Measurements from ENCODE around the gene COL4A5. TPM values are rescaled to one million over a fixed set of nuclear protein-coding genes. Genes with fewer than 3 reads are reported as not detected.

COL4A5 gene
- total RNA-seq, 4 donors from 2014 or later = 43.2 to 338 (median 127) TPM

GRCh38 chrX:108417257-108417656 lies 22.4 kb upstream of the COL4A5 start:
- no peaks in the 10 kb centered on the region for H3K9me3 ChIP-seq
- DNase-seq = no peak
- no peak overlapping the region for H3K27ac ChIP-seq
- TF ChIP-seq POLR2A (IDR thresholded peaks at IDR 0.05) (no peak), CTCF (IDR thresholded peaks at IDR 0.05) (no peak)
- no peaks in the 10 kb centered on the region for H3K4me1 ChIP-seq
- no peak overlapping the region for H3K4me3 ChIP-seq
- intact Hi-C loops (cut with DNase I; ENCODE audit: low total_unique reads) = no loop called here
- no peaks in the 10 kb centered on the region for H3K36me3 ChIP-seq
- no peaks in the 10 kb centered on the region for H3K27me3 ChIP-seq

GRCh38 chrX:108419401-108419800 lies 20.2 kb upstream of the COL4A5 start:
- H3K4me1 ChIP-seq = no peaks in the 10 kb centered on the region
- no peaks in the 10 kb centered on the region for H3K36me3 ChIP-seq
- intact Hi-C loops (cut with DNase I; ENCODE audit: low total_unique reads) = no loop called here
- H3K27me3 ChIP-seq = no peaks in the 10 kb centered on the region
- TF ChIP-seq CTCF (IDR thresholded peaks at IDR 0.05) (no peak), POLR2A (IDR thresholded peaks at IDR 0.05) (no peak)
- no peak for DNase-seq
- no peaks in the 10 kb centered on the region for H3K9me3 ChIP-seq
- no peak overlapping the region for H3K27ac ChIP-seq
- H3K4me3 ChIP-seq = no peak overlapping the region

GRCh38 chrX:108420481-108420880 lies 19.2 kb upstream of the COL4A5 start:
- Histone ChIP-seq H3K4me1 (no peaks in the 10 kb centered on the region), H3K4me3 (no peak overlapping the region), H3K27me3 (no peaks in the 10 kb centered on the region), H3K27ac (no peak overlapping the region), H3K36me3 (no peaks in the 10 kb centered on the region), H3K9me3 (no peaks in the 10 kb centered on the region)
- intact Hi-C loops (cut with DNase I; ENCODE audit: low total_unique reads) = no loop called here
- DNase-seq = no peak
- TF ChIP-seq POLR2A (IDR thresholded peaks at IDR 0.05) = no peak
- TF ChIP-seq CTCF (IDR thresholded peaks at IDR 0.05) = no peak

GRCh38 chrX:108426262-108426661 lies 13.4 kb upstream of the COL4A5 start:
- Histone ChIP-seq H3K9me3 (no peaks in the 10 kb centered on the region), H3K4me1 (no peaks in the 10 kb centered on the region), H3K27ac (peak overlapping the region; percentile 48 to 59), H3K27me3 (no peaks in the 10 kb centered on the region), H3K36me3 (no peaks in the 10 kb centered on the region), H3K4me3 (no peak overlapping the region)
- no peak for DNase-seq
- TF ChIP-seq POLR2A (IDR thresholded peaks at IDR 0.05) = no peak
- TF ChIP-seq CTCF (IDR thresholded peaks at IDR 0.05) = no peak
- intact Hi-C loops (cut with DNase I; ENCODE audit: low total_unique reads) = no loop called here

- Histone ChIP-seq H3K27me3 (peaks cover 0 to 6% of the 10 kb centered on the region in 2 donors), H3K36me3 (no peaks in the 10 kb centered on the region), H3K27ac (no peak overlapping the region), H3K4me1 (no peaks in the 10 kb centered on the region), H3K4me3 (no peak overlapping the region), H3K9me3 (no peaks in the 10 kb centered on the region)
- no peak for TF ChIP-seq CTCF (IDR thresholded peaks at IDR 0.05)
- no peak for TF ChIP-seq POLR2A (IDR thresholded peaks at IDR 0.05)
- no peak for DNase-seq
- intact Hi-C loops (cut with DNase I; ENCODE audit: low total_unique reads) = no loop called here
Observed at GRCh38 chrX:108435261-108435660, 4.4 kb upstream of the COL4A5 start.
